ENCODE data around the gene CASZ1. TPM values are rescaled to one million over a fixed set of nuclear protein-coding genes. Genes with fewer than 3 reads are reported as not detected.

Gene CASZ1
- total and polyA plus RNA-seq, 2 experiments from 2014 or later, result 3.6 to 6.9 TPM

DNA sequence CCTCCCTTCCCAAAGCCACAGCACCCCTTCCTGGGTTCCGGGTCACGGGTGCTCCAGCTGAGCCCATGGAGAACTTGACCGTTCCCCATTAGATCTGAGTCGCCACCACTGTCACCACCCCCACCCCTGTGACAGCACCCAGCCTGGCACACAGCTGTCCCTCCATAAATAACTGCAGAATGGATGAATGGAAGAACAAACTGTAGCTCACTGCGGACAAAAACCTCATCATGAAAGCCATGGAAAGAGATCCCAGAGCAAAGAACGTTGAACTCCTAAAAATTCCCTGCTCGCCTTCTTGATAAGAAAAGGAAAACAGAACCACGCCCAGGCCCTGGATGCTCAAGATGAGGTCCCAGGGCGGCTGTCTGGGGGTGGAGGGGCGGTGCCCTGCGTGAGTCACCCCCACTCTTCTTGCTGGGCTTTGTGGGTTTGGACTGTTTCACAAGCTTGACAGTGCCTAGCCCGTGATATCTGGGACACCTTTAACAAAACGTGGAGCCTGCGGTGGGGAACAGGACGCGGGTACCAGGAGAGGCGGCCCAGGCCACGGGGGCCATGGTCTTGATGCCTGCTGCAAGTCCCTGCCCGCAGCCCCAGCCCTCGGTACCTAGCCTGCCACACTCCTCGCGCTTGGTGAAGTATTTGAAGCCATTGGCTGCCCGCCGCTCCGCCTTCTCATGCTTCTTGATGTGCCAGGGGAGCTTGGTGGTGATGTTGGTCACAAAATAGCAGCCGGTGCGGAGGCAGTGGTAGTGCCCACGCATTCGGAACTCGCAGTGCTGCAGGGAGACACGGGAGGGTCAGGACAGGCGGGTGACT lies 151.9 kb downstream of the CASZ1 start:
- Histone ChIP-seq H3K79me2 (no peaks in the 10 kb centered on the region), H3K27ac (no peak overlapping the region), H3K27me3 (no peaks in the 10 kb centered on the region), H3K4me2 (no peak overlapping the region), H3K4me3 (no peak overlapping the region), H4K20me1 (ENCODE audit: insufficient read depth, poor library complexity, severe bottlenecking) (no peaks in the 10 kb centered on the region), H3K9me2 (replicated peaks; ENCODE audit: insufficient read depth) (no peaks in the 10 kb centered on the region), H3K9me3 (ENCODE audit: low read depth) (no peaks in the 10 kb centered on the region), H2AFZ (no peak overlapping the region), H3K4me1 (ENCODE audit: insufficient read depth) (no peaks in the 10 kb centered on the region), H3K36me3 (replicated peaks; ENCODE audit: insufficient read depth, low read depth) (no peaks in the 10 kb centered on the region)
- TF ChIP-seq EZH2phosphoT487 (IDR thresholded peaks at IDR 0.05; ENCODE audit: low read depth, severe bottlenecking, unreplicated experiment), result no peak
- TF ChIP-seq EZH2 (IDR thresholded peaks at IDR 0.05; ENCODE audit: borderline replicate concordance), result no peak
- TF ChIP-seq, protein P1, sequence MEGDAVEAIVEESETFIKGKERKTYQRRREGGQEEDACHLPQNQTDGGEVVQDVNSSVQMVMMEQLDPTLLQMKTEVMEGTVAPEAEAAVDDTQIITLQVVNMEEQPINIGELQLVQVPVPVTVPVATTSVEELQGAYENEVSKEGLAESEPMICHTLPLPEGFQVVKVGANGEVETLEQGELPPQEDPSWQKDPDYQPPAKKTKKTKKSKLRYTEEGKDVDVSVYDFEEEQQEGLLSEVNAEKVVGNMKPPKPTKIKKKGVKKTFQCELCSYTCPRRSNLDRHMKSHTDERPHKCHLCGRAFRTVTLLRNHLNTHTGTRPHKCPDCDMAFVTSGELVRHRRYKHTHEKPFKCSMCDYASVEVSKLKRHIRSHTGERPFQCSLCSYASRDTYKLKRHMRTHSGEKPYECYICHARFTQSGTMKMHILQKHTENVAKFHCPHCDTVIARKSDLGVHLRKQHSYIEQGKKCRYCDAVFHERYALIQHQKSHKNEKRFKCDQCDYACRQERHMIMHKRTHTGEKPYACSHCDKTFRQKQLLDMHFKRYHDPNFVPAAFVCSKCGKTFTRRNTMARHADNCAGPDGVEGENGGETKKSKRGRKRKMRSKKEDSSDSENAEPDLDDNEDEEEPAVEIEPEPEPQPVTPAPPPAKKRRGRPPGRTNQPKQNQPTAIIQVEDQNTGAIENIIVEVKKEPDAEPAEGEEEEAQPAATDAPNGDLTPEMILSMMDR (IDR thresholded peaks at IDR 0.05; ENCODE audit: poor library complexity), result no peak
- DNase-seq (ENCODE audit: low spot score), result no peak
- WGBS (ENCODE audit: low lambda C conversion rate, missing lambda C conversion rate), result 93% methylated on average over 31 of the region's 32 CpGs

DNA sequence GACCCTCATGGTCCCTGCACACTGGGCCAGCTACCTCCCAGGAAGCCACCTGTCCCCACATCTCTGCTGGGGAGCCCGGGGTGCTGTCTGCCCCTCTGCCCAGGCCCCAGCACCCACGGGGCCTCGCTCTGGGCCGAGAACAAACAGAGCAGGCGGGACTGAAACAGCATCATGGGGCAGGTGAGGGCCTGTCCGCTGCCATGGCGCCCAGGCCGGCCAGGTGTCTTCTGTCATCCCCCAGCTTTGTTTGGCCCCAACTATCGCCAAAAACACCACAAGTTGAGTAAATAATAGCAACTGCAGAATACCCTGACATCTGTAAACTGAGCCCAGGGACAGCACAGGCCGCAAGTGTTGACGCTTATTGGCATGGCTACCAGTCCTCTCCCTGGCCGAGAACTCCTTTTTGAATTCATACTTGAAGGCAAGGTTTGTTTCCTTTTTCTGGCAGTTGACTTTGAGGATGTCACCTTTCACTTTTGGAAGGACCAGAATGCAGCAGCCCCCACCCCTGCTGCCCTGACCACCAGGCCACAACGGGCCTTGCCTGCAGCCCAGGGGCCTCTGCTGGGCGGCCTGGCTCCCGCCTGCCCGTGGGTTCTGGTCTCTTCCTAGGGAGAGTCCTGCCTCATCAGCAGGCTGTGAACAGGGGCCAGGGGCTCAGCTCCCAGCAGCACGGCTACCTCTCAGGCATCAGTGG lies 152.7 kb downstream of the CASZ1 start:
- no peak overlapping the region for H3K4me3 ChIP-seq
- H3K36me3 ChIP-seq (replicated peaks; ENCODE audit: insufficient read depth, low read depth), result no peaks in the 10 kb centered on the region
- H4K20me1 ChIP-seq (ENCODE audit: insufficient read depth, poor library complexity, severe bottlenecking), result no peaks in the 10 kb centered on the region
- H3K27ac ChIP-seq, result no peak overlapping the region
- TF ChIP-seq EZH2phosphoT487 (IDR thresholded peaks at IDR 0.05; ENCODE audit: low read depth, severe bottlenecking, unreplicated experiment) (no peak), EZH2 (IDR thresholded peaks at IDR 0.05; ENCODE audit: borderline replicate concordance) (no peak)
- TF ChIP-seq, protein P1 (IDR thresholded peaks at IDR 0.05; ENCODE audit: poor library complexity), result no peak
- H3K4me2 ChIP-seq, result no peak overlapping the region
- no peaks in the 10 kb centered on the region for H3K9me2 ChIP-seq (replicated peaks; ENCODE audit: insufficient read depth)
- H3K79me2 ChIP-seq, result no peaks in the 10 kb centered on the region
- DNase-seq (ENCODE audit: low spot score), result no peak
- H3K4me1 ChIP-seq (ENCODE audit: insufficient read depth), result no peaks in the 10 kb centered on the region
- 88% methylated on average over 17 of the region's 17 CpGs for WGBS (ENCODE audit: low lambda C conversion rate, missing lambda C conversion rate)
- H3K27me3 ChIP-seq, result peaks cover 3% of the 10 kb centered on the region
- H3K9me3 ChIP-seq (ENCODE audit: low read depth), result no peaks in the 10 kb centered on the region
- H2AFZ ChIP-seq, result no peak overlapping the region

DNA sequence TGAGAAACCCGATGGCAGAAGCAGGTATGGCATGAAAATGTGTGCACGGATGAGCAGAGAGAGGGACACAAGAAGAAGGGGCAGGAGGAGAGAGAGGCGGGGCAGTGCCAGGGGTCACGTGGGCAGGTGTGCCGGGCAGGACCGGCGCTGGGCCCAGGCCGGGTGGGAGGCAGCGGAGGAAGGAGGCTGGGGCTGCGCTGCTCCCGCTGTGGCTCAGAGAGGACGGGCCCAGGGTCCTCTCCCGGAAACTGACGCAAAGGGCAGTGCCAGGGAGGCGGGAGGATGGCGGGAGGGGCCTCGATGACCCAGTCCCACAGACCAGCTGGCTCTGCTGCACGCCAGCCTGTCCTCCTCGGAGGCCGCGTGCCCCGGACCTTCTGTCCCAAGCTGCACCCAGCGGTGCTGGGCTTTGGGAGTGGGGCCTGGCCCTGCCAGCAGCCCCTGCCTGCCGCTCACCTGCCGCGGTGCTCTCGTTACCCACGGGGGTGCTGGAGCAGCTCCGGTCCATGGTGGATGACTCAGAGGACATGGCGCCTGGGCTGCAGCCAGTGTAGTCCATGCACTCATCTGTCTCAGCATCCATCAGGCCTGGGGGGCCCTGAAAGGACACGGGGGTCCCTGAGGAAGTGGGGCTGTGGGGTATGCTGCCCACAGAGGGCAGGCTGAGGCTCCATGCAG lies 153.9 kb downstream of the CASZ1 start:
- H3K79me2 ChIP-seq, result no peaks in the 10 kb centered on the region
- H3K9me3 ChIP-seq (ENCODE audit: low read depth), result no peaks in the 10 kb centered on the region
- H3K27ac ChIP-seq, result no peak overlapping the region
- no peaks in the 10 kb centered on the region for H3K36me3 ChIP-seq (replicated peaks; ENCODE audit: insufficient read depth, low read depth)
- TF ChIP-seq, protein P1 (IDR thresholded peaks at IDR 0.05; ENCODE audit: poor library complexity), result no peak
- TF ChIP-seq EZH2phosphoT487 (IDR thresholded peaks at IDR 0.05; ENCODE audit: low read depth, severe bottlenecking, unreplicated experiment) (no peak), EZH2 (IDR thresholded peaks at IDR 0.05; ENCODE audit: borderline replicate concordance) (no peak)
- H3K9me2 ChIP-seq (replicated peaks; ENCODE audit: insufficient read depth), result no peaks in the 10 kb centered on the region
- no peak overlapping the region for H2AFZ ChIP-seq
- no peak for DNase-seq (ENCODE audit: low spot score)
- H4K20me1 ChIP-seq (ENCODE audit: insufficient read depth, poor library complexity, severe bottlenecking), result no peaks in the 10 kb centered on the region
- WGBS (ENCODE audit: low lambda C conversion rate, missing lambda C conversion rate), result 92% methylated on average over 23 of the region's 31 CpGs
- H3K4me2 ChIP-seq, result no peak overlapping the region
- H3K27me3 ChIP-seq, result peaks cover 11% of the 10 kb centered on the region
- H3K4me1 ChIP-seq (ENCODE audit: insufficient read depth), result peaks cover 6% of the 10 kb centered on the region
- H3K4me3 ChIP-seq, result no peak overlapping the region

All from hepatocyte (in vitro differentiated cells).